Psoas muscle (tissue), 8 donors: ENCODE measurements around the gene CUEDC1. TPM values are rescaled to one million over a fixed set of nuclear protein-coding genes. Genes with fewer than 3 reads are reported as not detected.
A peak's percentile ranks its signal among the peaks of the same experiment; 100 is the strongest.

Source experiments
- ATAC-seq, 4 donors: fragments of 200-7000 bp; cut with Tn5 transposase; one replicate each; pipeline ENCODE4 v1.9.1; 2020; ENCODE audit warnings: moderate library complexity in 3 of 4, mild to moderate bottlenecking in 2 of 4
- DNase-seq, 2 donors: peaks; one replicate each; pipeline ENCODE4 v3.0.0-alpha.2; 2020
- H3K27ac ChIP-seq: fragments of 200-600 bp; one replicate; pipeline ENCODE4 v1.8.0; 2022
- H3K27me3 ChIP-seq, 3 donors: fragments of 200-600 bp in 1 of 3; one replicate each; pipeline versions ENCODE4 v1.6.1 to v1.8.0; 2013 to 2022; ENCODE audit warnings: low read length in 2 of 3, mild to moderate bottlenecking in 2 of 3, moderate library complexity in 1 of 3; ENCODE audit not compliant: insufficient read depth in 3 of 3
- H3K36me3 ChIP-seq, 2 donors: fragments of 200-600 bp in 1 of 2; one replicate each; pipeline versions ENCODE4 v1.6.1 to v1.8.0; 2013 to 2022; ENCODE audit warnings: low read depth in 1 of 2, mild to moderate bottlenecking in 1 of 2, moderate library complexity in 1 of 2; ENCODE audit not compliant: insufficient read depth in 1 of 2
- H3K4me1 ChIP-seq: fragments of 200-600 bp; one replicate; pipeline ENCODE4 v1.8.0; 2022
- H3K4me3 ChIP-seq: fragments of 200-600 bp; one replicate; pipeline ENCODE4 v1.8.0; 2022; ENCODE audit warnings: mild to moderate bottlenecking
- H3K9me3 ChIP-seq: fragments of 200-600 bp; one replicate; pipeline ENCODE4 v1.8.0; 2022
- CTCF ChIP-seq: fragments of 200-600 bp; IDR thresholded peaks from one replicate; pipeline ENCODE4 v1.8.0; 2022; ENCODE audit warnings: antibody characterized with exemption
- whole genome bisulfite sequencing, 3 donors: extraction: QIAGEN DNeasy Blood & Tissue Kit; methylation state at CpG; one replicate each; pipeline versions ENCODE4 v1.1.6 to v1.1.7; 2013; 5-methylcytosine and 5-hydroxymethylcytosine counted together
- intact Hi-C, 2 donors: fragments of 100-400 bp; cut with DNase I; formaldehyde crosslinking; loops; one replicate each; pipeline versions ENCODE4 v1.11.0 to v1.14.2; 2022
- polyA plus RNA-seq, 3 donors: library from polyadenylated mRNA; stranded (reverse); fragments of 200-250 nt; gene quantifications; one replicate each; pipeline ENCODE4 v1.2.3, GENCODE V29; 2013
- total RNA-seq, 4 donors: library from RNA; stranded (reverse); fragmentation: NEBNext Ultra II Directional in 2 of 4; extraction: Animal tissue kit (Norgen Biotek cat#: 25700) in 2 of 4; gene quantifications; one replicate each; pipeline versions ENCODE4 v1.2.1 to v1.2.4, GENCODE V29; 2021 to 2023
- donor health status: healthy with polysubstance abuse.
- donor health status: DM: no; HTN: no; CAD: no; lungs with moderate emphysema.
- donor health status: Bipolar disorder and iron deficiency.
- donor health status: healthy.
- donor health status: DM: yes; HTN: yes; CAD: no.
- donor health status: DM: no; HTN: no; CAD: no.
- donor health status: DM: no; HTN: no; CAD: no.
- donor health status: DM: yes; HTN: yes; CAD: no.

CUEDC1 gene
- total and polyA plus RNA-seq, 7 donors = 28.0 to 67.2 (median 46.4) TPM

- Histone ChIP-seq H3K27ac (peak overlapping the region; percentile 97), H3K4me3 (no peak overlapping the region), H3K4me1 (peaks cover 63% of the 10 kb centered on the region), H3K9me3 (no peaks in the 10 kb centered on the region), H3K27me3 (no peaks in the 10 kb centered on the region), H3K36me3 (peaks cover 0 to 12% of the 10 kb centered on the region in 2 donors)
- TF ChIP-seq CTCF = no peak
- intact Hi-C loops = no loop called here
- WGBS, 3 donors = 58 to 94% (median 59%) methylated on average over 2 of the region's 2 CpGs
- no peak for DNase-seq
- ATAC-seq = no peak
Observed at GRCh38 chr17:57889252-57889651, 66.0 kb downstream of the CUEDC1 start.

GRCh38 chr17:57888311-57889216 is 66.6 kb downstream of the CUEDC1 start:
- Histone ChIP-seq H3K4me1 (peaks cover 56% of the 10 kb centered on the region), H3K4me3 (no peak overlapping the region), H3K27me3 (no peaks in the 10 kb centered on the region), H3K36me3 (peaks cover 0 to 15% of the 10 kb centered on the region in 2 donors), H3K9me3 (no peaks in the 10 kb centered on the region), H3K27ac (peak overlapping the region; percentile 97)
- intact Hi-C loops = no loop called here
- no peak for DNase-seq
- no peak for ATAC-seq
- no peak for TF ChIP-seq CTCF
- WGBS, 3 donors = 57 to 67% (median 60%) methylated on average over 12 of the region's 12 CpGs

GRCh38 chr17:57887161-57887560 is 68.1 kb downstream of the CUEDC1 start:
- no peak for ATAC-seq
- no peak for DNase-seq
- intact Hi-C loops = no loop called here

GRCh38 chr17:57886020-57886419 is 69.2 kb downstream of the CUEDC1 start:
- 88 to 98% (median 92%) methylated on average over 4 of the region's 4 CpGs for WGBS, 3 donors
- intact Hi-C loops = no loop called here
- Histone ChIP-seq H3K27me3 (no peaks in the 10 kb centered on the region), H3K4me1 (peaks cover 42% of the 10 kb centered on the region), H3K27ac (no peak overlapping the region), H3K4me3 (no peak overlapping the region), H3K36me3 (peaks cover 0 to 24% of the 10 kb centered on the region in 2 donors), H3K9me3 (no peaks in the 10 kb centered on the region)
- no peak for ATAC-seq
- no peak for TF ChIP-seq CTCF
- DNase-seq = no peak

More at GRCh38 chr17:57887161-57887560, 68.1 kb downstream of the CUEDC1 start:
- Histone ChIP-seq H3K27me3 (no peaks in the 10 kb centered on the region), H3K4me3 (no peak overlapping the region), H3K4me1 (peaks cover 42% of the 10 kb centered on the region), H3K27ac (peak overlapping the region; percentile 14), H3K9me3 (no peaks in the 10 kb centered on the region), H3K36me3 (peaks cover 0 to 24% of the 10 kb centered on the region in 2 donors)
- WGBS, 3 donors = 72 to 88% (median 76%) methylated on average over 4 of the region's 4 CpGs
- no peak for TF ChIP-seq CTCF
